HG02610 (cell line): ENCODE results near the gene C11orf68.

ENCODE experiments used
- ATAC-seq: cut with Tn5 transposase; IDR thresholded peaks from one replicate; pipeline ENCODE4 v1.9.1; 2021; ENCODE audit warnings: mild to moderate bottlenecking, moderate library complexity; ENCODE audit not compliant: unreplicated experiment

The C11orf68 gene

GRCh38 chr11:65891219-65892136 is 27.4 kb downstream of the C11orf68 start:
- ATAC-seq, result no peak

- peak; percentile 62 for ATAC-seq
Measured at GRCh38 chr11:65890324-65891218, 28.3 kb downstream of the C11orf68 start, which contains the start of gene CCDC85B. CCDC85B (plus strand) TSS chr11:65890673; CDS start chr11:65890784, 111 bp downstream.

GRCh38 chr11:65888163-65888814 is 30.6 kb downstream of the C11orf68 start, which contains the start of gene FIBP:
FIBP (minus strand) TSS chr11:65888471; CDS start chr11:65888418, 53 bp downstream.
- ATAC-seq, result peak; percentile 36

- no peak for ATAC-seq
Measured at GRCh38 chr11:65887723-65888162, 31.1 kb downstream of the C11orf68 start.

- no peak for ATAC-seq
Measured at GRCh38 chr11:65886826-65887722, 31.8 kb downstream of the C11orf68 start.

GRCh38 chr11:65885808-65886536 is 32.9 kb downstream of the C11orf68 start:
- ATAC-seq, result no peak

GRCh38 chr11:65885231-65885630 is 33.6 kb downstream of the C11orf68 start:
- ATAC-seq, result no peak

- ATAC-seq, result no peak
Measured at GRCh38 chr11:65884716-65885092, 34.2 kb downstream of the C11orf68 start.

- ATAC-seq, result no peak
Measured at GRCh38 chr11:65883786-65884715, 34.8 kb downstream of the C11orf68 start.

GRCh38 chr11:65883058-65883761 is 35.7 kb downstream of the C11orf68 start:
- no peak for ATAC-seq

- ATAC-seq, result no peak
Measured at GRCh38 chr11:65882120-65883057, 36.5 kb downstream of the C11orf68 start.

GRCh38 chr11:65880844-65881421 is 37.9 kb downstream of the C11orf68 start:
- ATAC-seq, result no peak

GRCh38 chr11:65880027-65880426 is 38.8 kb downstream of the C11orf68 start:
- no peak for ATAC-seq

GRCh38 chr11:65879617-65880016 is 39.2 kb downstream of the C11orf68 start, which contains the start of gene CTSW:
CTSW (plus strand) TSS chr11:65879837; CDS start chr11:65879855, 18 bp downstream.
- ATAC-seq, result no peak

- ATAC-seq, result peak; percentile 75
Measured at GRCh38 chr11:65873318-65874156, 45.3 kb downstream of the C11orf68 start.
